Activated T-cell treated with anti-CD3 and anti-CD28 coated beads, Interleukin-2, amount 50 U/mL, for 4 hours (primary cell): ENCODE results near the gene KCNIP4. TPM values are rescaled to one million over a fixed set of nuclear protein-coding genes. Genes with fewer than 3 reads are reported as not detected.
"Not testable (repeated sequence)": the region's sequence is repeated elsewhere in the genome, so short reads cannot be mapped to it uniquely, and the experiment has no call there.

ENCODE experiments used
- ATAC-seq, 2 donors: fragments of 200-7000 bp; cut with Tn5 transposase; one replicate each; pipeline ENCODE4 v1.10.0; 2021
- DNase-seq: peaks from one replicate; pipeline ENCODE4 v3.0.0-alpha.2; 2020
- H3K27me3 Mint-ChIP-seq: one replicate; pipeline ENCODE4 v1.8.0; 2021; ENCODE audit warnings: low read depth, mixed read lengths
- H3K36me3 Mint-ChIP-seq: one replicate; pipeline ENCODE4 v1.8.0; 2022; ENCODE audit warnings: mixed read lengths; ENCODE audit not compliant: insufficient read depth
- H3K4me1 Mint-ChIP-seq: one replicate; pipeline ENCODE4 v1.8.0; 2021; ENCODE audit warnings: low read depth, mixed read lengths
- H3K4me3 Mint-ChIP-seq: one replicate; pipeline ENCODE4 v1.8.0; 2021; ENCODE audit warnings: mild to moderate bottlenecking, moderate library complexity, mixed read lengths
- H3K9me3 Mint-ChIP-seq: one replicate; pipeline ENCODE4 v1.8.0; 2021; ENCODE audit warnings: mixed read lengths
- total RNA-seq, 3 donors: library from RNA; stranded (reverse); gene quantifications; one replicate each; pipeline ENCODE4 v1.2.1, GENCODE V29; 2021

Gene KCNIP4
- total RNA-seq, 3 donors from 2014 or later, result not detected

DNA sequence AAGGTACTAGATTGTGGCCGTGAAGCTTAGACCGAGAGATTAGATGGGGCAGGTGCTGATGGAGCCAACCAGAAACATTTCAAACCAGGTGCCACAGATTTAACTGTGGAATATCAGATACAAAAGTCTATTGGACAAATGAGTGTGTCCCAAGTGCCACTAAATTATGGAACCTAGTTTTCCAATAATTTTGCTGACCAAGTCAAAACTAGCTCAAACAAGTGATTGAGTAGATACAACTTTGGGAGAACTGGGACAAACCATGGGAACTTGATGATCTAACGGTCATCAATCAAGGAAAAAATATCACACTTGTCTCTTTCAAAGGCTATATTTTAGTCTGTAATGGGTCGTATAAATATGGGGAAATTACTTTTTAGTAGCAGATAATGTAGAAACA, 562.9 kb downstream of the KCNIP4 start:
- no peak for DNase-seq
- Mint-ChIP-seq H3K4me1 (no peaks in the 10 kb centered on the region), H3K9me3 (peaks cover 9% of the 10 kb centered on the region), H3K27me3 (no peaks in the 10 kb centered on the region), H3K4me3 (no peak overlapping the region), H3K36me3 (no peaks in the 10 kb centered on the region)
- no peak for ATAC-seq

DNA sequence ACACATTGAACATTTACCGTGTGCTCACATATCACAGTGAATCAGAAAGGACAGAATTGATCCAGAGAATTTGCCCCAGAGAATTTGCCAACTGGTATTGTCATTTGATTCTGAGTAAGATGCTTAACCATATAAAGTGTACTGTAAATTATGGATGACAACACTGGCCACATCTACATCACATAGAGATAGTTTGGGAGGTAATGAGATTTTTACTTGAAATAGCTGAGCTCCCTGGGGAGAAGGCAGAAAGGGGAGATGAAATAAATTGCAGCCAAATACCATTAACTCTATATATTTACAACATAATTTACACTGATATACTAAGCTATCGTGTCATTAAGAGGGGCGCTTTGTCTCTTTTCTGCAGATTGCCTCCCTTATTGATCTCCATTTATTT, 564.0 kb downstream of the KCNIP4 start:
- Mint-ChIP-seq H3K36me3 (no peaks in the 10 kb centered on the region), H3K9me3 (peaks cover 7% of the 10 kb centered on the region), H3K27me3 (no peaks in the 10 kb centered on the region), H3K4me3 (no peak overlapping the region), H3K4me1 (no peaks in the 10 kb centered on the region)
- DNase-seq (no peak), ATAC-seq (no peak)

DNA sequence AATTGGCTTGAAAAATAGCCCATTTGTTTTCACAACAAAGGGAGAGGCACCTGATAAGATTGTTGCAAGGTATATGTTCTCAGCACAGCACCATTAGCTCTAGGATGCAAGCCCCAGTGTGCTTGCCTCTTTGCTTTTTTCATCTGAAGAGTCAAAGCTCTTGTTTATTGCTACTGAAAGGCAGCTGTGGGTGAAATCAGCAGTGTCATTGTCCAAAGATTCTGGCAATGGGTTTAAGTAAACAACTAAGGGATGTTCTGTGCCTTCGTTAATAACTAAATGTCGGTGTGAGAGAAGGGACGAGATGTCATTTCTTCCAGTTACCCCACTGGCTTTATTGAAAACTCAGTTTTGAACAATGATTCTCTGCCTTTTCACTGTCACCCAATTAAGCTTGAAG, 567.7 kb downstream of the KCNIP4 start:
- Mint-ChIP-seq H3K27me3 (no peaks in the 10 kb centered on the region), H3K36me3 (no peaks in the 10 kb centered on the region), H3K9me3 (peaks cover 10% of the 10 kb centered on the region), H3K4me3 (no peak overlapping the region), H3K4me1 (no peaks in the 10 kb centered on the region)
- ATAC-seq, result no peak
- no peak for DNase-seq

DNA sequence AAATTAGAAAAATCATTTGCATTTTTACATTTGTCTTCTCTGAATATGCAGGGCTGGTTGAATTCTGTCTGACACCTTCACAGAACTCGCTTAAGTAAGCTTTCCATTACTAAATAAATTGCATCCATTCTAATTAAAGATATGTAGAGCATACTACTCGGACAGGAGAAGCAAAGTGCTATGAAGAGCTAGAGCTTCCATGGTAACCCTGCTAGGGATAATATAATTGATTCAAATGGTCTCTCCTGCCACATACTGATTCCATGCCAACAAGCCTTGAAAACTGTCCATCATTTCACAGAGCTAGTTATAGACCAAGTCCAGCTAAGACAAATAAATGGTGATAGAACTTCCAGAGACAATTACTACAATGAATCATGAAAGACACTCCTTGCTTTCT, 571.5 kb downstream of the KCNIP4 start:
- Mint-ChIP-seq H3K27me3 (no peaks in the 10 kb centered on the region), H3K9me3 (peaks cover 7% of the 10 kb centered on the region), H3K4me3 (no peak overlapping the region), H3K36me3 (no peaks in the 10 kb centered on the region), H3K4me1 (no peaks in the 10 kb centered on the region)
- ATAC-seq, result no peak
- no peak for DNase-seq

DNA sequence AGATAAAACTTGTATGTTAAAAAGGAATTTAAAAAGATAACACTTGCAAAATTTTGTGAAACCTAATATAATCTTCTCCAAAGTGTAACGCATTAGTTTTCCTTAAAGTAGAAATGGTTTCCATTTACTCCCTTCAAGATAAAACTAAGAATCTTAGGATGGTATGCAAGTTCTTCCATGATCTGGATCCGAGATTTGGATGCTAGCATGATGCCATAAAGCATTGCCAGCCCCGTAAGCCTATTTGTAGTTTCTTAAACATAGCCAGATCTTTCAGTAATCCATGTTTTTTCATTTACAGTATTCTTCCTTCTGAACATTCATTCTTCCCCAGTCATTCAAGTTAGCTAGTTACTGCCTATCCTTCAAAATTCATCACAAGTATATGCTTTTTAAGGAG, 572.4 kb downstream of the KCNIP4 start:
- DNase-seq, result no peak
- Mint-ChIP-seq H3K36me3 (no peaks in the 10 kb centered on the region), H3K27me3 (no peaks in the 10 kb centered on the region), H3K4me3 (no peak overlapping the region), H3K4me1 (no peaks in the 10 kb centered on the region), H3K9me3 (peaks cover 7% of the 10 kb centered on the region)
- no peak for ATAC-seq

DNA sequence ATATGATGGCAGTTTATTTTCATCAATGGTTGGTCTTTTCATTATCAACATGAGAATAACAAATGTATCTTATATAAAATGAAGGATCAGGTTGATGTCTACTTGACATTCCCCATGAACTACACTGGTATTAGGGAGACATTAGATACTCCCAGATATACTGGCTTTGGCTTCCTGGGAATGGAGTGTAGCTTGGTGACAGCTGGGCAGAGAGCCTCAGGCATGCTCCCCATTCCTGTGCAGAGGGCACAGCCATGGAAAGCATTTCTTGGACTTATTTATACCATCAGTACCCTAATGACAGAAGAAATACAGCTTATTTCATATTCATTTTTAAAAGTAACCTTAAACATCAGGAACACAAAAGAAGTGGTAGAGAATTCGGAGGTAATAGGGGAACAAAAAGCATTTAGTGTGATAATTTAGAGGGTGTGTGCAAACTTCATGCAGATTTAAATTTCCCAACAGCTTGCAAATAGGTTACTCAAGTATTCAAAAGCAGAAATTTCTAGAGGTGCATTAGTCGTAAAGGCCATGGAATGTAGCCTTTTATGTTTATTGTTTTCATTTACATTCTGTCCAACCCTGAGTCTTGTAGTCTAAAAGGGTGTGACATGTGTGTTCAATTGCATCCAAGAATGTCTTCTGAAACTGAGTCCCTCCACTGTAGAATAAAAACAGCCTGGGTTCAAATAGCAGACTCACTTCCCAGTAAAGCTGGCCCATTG, 573.8 kb downstream of the KCNIP4 start:
- DNase-seq (no peak), ATAC-seq (no peak)
- Mint-ChIP-seq H3K27me3 (no peaks in the 10 kb centered on the region), H3K36me3 (no peaks in the 10 kb centered on the region), H3K4me3 (no peak overlapping the region), H3K4me1 (no peaks in the 10 kb centered on the region), H3K9me3 (peaks cover 7% of the 10 kb centered on the region)

DNA sequence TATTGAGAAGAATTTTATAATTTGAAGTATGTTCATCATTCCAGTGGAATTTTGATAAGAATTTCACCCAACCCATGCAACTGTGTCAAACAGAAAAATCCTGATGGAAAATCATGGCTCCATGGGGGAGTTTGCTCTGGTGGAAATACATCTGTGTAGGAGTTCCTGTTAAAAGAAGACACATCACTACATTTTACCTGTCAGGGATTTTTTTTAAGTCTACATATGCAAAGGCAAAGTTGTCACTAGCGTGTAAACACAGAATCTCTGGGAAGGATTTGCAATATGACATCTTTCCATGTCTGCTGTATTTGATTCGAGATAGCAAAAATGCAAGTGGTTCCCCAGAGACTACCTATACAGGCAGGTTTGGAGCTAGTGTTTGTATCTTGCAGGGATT, 581.0 kb downstream of the KCNIP4 start:
- Mint-ChIP-seq H3K4me1 (no peaks in the 10 kb centered on the region), H3K9me3 (peaks cover 10% of the 10 kb centered on the region), H3K4me3 (no peak overlapping the region), H3K27me3 (no peaks in the 10 kb centered on the region), H3K36me3 (no peaks in the 10 kb centered on the region)
- no peak for DNase-seq
- no peak for ATAC-seq

DNA sequence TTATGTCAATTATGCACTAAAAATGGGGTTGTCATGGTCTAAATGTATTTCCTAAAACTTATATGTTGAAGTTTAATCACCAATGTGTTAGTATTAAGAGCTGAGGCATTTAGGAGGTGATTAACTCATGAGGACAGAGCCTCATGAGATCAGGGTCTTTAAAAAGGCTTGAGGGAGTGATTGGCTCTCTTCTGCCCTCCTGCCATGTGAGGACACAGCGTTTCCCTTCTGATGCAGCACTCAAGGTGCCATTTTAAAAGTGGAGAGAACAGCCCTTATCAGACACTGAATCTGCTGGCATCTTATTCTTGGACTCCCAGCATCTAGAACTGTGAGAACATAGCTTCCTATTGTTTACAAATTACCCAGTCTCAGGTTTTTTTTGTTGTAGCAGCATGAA, 581.7 kb downstream of the KCNIP4 start:
- Mint-ChIP-seq H3K36me3 (no peaks in the 10 kb centered on the region), H3K9me3 (peaks cover 10% of the 10 kb centered on the region), H3K4me1 (no peaks in the 10 kb centered on the region), H3K27me3 (no peaks in the 10 kb centered on the region), H3K4me3 (no peak overlapping the region)
- DNase-seq (no peak), ATAC-seq (no peak)

DNA sequence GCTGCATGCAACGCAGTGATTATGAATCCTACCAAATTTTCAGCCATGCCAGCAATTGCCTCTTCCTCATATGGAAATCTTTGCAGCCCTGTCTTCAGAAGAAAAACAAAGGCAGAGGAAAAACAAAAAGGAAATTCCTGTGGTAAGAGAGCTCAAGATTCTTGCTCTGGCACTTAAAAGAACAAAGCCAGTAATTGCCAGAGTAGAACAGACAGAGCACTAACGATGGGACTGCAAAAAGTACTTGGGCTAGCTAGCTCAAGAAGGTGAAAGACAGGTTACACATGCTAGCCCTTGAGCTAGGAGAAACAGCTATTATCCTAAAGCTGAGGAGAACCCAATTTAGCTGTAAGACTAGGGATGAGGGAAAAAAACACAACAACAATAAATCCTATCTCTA, 582.3 kb downstream of the KCNIP4 start:
- no peaks in the 10 kb centered on the region for H3K36me3 Mint-ChIP-seq
- ATAC-seq, result no peak
- no peaks in the 10 kb centered on the region for H3K27me3 Mint-ChIP-seq
- peaks cover 10% of the 10 kb centered on the region for H3K9me3 Mint-ChIP-seq
- H3K4me1 Mint-ChIP-seq, result no peaks in the 10 kb centered on the region
- no peak for DNase-seq
- H3K4me3 Mint-ChIP-seq, result no peak overlapping the region

DNA sequence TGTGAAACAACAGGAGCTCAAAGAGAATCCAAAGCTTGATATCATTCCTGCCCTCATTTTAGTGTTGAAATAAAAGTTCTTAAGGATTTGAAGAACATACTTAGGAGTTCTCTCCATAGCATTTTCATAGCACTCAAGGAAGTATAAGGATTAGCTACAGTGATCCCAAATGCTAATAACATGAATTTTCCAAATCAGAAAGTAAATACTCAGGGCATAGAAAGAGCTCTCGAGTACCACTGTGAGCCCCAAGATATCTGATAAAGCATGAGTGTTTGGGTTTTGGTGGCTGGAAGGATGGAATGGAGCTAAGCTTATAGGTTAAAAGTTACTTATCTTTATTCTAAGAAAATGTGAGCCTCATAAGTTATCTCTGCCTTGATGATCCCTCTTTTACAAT, 584.9 kb downstream of the KCNIP4 start:
- no peaks in the 10 kb centered on the region for H3K27me3 Mint-ChIP-seq
- no peak overlapping the region for H3K4me3 Mint-ChIP-seq
- no peak for ATAC-seq
- no peaks in the 10 kb centered on the region for H3K36me3 Mint-ChIP-seq
- DNase-seq, result no peak
- H3K9me3 Mint-ChIP-seq, result peaks cover 14% of the 10 kb centered on the region
- no peaks in the 10 kb centered on the region for H3K4me1 Mint-ChIP-seq

DNA sequence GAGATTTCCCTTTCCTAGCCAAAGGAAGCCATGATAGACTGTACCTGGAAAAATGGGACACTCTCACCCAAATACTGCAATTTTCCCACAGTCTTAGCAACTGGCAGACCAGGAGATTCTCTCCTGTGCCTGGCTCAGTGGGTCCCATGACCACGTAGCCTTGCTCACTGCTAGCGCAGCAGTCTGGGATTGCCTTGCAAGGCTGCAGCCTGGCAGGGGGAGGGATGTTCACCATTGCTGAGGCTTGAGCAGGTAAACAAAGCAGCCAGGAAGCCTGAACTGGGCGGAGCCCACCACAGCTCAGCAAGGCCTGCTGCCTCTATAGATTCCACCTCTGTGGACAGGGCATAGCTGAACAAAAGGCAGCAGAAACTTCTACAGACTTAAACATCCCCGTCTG, 596.2 kb downstream of the KCNIP4 start:
- H3K36me3 Mint-ChIP-seq, H3K27me3 Mint-ChIP-seq, ATAC-seq, H3K4me3 Mint-ChIP-seq, DNase-seq, H3K4me1 Mint-ChIP-seq: not testable (repeated sequence)
- H3K9me3 Mint-ChIP-seq, result peaks cover 18% of the 10 kb centered on the region

DNA sequence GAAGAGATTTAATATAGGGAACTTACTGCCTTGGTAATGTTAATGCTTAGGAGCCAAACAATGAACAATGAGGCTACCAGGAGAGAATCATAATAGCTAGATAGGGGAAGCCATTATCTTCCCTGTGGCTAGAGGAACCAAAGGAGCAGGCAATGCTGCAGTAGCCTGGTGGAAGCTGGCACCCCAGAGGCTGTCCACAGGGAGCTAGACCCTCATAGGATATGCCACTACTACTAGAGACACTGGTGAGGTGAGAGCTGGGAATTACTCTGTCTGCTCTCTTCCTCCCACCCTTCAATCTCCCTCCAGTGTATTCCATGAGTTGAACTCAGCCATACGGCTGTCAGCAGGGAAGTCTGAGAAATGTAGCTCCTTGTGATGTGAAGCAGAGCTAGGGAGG, 601.4 kb downstream of the KCNIP4 start:
- Mint-ChIP-seq H3K4me3 (no peak overlapping the region), H3K9me3 (peaks cover 16% of the 10 kb centered on the region), H3K36me3 (no peaks in the 10 kb centered on the region), H3K4me1 (no peaks in the 10 kb centered on the region), H3K27me3 (no peaks in the 10 kb centered on the region)
- ATAC-seq, result no peak
- no peak for DNase-seq

DNA sequence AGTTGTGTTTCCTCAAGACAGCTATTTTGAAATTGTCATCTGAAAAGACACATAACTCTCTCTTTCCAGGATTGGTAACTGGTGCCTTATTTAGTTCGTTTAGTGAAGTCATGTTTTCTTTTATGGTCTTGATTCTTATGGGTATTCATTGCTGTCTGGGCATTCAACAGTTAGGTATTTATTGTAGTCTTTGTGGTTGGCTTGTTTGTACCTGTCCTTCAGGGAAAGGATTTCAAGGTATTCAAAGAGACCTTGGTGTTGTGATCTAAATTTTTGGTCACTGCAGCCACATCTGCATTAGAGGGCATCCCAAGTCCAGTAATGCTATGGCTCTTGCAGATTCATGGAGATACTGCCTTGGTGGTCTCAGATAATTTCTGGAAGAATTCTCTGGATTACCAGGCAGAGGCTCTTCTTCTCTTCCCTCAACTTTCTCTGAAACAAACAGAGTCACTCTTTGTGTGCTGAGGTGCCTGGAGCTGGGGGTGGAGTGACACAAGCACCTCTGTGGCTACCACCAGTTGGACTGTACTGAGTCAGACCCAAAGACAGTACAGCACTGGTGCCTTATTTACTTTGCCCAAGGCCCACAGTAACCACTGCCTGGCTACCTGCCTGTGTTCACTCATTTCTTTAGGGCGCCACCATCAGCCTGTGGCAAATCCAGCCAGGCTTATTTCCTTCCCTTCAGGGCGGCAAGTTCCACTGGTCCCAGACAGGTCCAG, 620.4 kb downstream of the KCNIP4 start:
- no peak for ATAC-seq
- Mint-ChIP-seq H3K36me3 (no peaks in the 10 kb centered on the region), H3K4me3 (no peak overlapping the region), H3K9me3 (peaks cover 29% of the 10 kb centered on the region), H3K27me3 (no peaks in the 10 kb centered on the region), H3K4me1 (no peaks in the 10 kb centered on the region)
- DNase-seq, result no peak

DNA sequence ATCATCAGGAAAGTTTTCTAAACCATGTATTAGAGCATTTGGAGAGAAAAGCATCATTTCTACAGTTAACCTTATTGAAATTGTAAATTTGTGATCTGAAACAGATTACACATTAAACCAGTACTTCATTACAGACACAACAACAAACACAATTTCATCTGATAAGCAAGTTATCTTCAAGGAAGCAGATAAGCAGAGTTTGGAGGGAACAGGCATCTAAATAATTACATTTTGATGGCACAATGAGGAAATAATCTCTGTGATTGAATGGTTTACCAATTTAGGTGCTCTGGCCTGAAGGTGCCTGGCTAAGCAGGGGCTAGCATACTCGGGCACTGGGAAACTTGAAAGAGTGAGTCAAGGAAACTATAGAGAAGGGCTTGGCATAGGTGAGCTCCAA, 628.5 kb downstream of the KCNIP4 start:
- no peaks in the 10 kb centered on the region for H3K36me3 Mint-ChIP-seq
- H3K4me1 Mint-ChIP-seq, result no peaks in the 10 kb centered on the region
- no peak for DNase-seq
- H3K27me3 Mint-ChIP-seq, result no peaks in the 10 kb centered on the region
- no peak for ATAC-seq
- peaks cover 20% of the 10 kb centered on the region for H3K9me3 Mint-ChIP-seq
- H3K4me3 Mint-ChIP-seq, result no peak overlapping the region

DNA sequence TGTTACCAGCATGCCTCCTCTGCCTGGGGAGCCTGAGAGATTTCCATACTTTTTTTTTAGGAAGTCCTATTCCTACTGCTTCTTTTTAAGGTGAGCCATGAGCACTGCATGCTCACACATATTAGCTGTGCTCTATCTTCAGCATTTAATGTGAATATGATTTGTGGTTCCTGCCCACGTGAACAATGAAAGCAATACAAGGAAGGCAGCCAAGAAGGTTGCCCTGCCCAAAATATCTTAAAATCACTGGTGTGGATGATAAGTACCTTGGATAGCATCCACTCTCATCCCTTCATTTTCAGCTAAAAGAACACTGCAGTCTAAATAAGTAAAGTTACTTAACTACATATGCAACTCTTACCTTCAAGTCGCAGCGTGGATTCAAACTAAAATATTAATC, 640.9 kb downstream of the KCNIP4 start:
- Mint-ChIP-seq H3K4me1 (no peaks in the 10 kb centered on the region), H3K4me3 (no peak overlapping the region), H3K9me3 (peaks cover 3% of the 10 kb centered on the region), H3K36me3 (no peaks in the 10 kb centered on the region), H3K27me3 (peaks cover 24% of the 10 kb centered on the region)
- ATAC-seq (no peak), DNase-seq (no peak)
